AG08396 (cell line): ENCODE results near the gene SLC35B2.

Source experiments
- DNase-seq: peaks from one replicate; pipeline ENCODE4 v3.0.0; 2012; ENCODE audit warnings: low spot score, mixed read lengths

The SLC35B2 gene

DNA sequence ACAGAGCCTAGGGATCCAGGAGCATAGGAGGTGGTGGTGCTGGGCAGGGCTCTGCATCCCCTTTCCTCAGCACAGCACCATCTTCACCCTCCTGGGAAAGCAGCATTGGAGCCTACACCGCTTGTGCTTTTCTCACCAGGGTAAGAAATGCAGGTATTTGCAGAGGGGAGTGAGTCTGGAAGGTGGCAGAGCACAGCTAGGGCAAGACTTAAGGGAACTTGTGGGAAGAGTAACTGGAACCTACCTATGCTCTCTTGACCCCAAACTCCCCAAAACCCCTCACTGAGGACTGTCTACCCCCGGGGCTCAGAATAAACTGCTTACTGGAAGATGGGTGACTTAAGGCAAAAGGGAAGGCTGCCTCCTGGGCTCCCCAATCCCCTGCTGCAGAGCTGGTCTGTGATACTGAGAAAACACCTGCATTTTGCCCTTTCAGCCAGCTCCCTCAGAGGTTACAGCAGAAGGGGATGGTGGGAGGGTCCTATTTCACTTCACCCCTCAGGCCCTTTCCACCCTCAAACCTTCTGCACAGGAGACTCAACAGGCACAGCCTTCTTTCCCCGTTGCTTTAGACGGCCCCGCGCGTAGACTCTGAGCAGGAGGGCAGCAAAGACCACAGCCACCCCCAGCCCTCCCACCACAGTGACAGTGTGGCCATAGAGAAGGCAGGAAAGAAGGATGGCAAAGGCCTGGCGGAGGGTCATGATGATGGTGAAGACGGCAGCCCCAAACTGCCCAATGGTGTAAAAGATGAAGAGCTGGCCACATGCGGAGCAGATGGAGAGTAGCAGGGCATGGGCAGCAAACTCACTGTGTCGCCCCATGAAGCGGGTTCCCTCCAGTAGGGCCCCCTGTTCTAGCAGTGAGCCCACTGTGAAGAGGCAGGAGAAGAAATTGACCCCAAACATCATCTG is 2.9 kb downstream of the SLC35B2 start:
- DNase-seq, result no peak

DNA sequence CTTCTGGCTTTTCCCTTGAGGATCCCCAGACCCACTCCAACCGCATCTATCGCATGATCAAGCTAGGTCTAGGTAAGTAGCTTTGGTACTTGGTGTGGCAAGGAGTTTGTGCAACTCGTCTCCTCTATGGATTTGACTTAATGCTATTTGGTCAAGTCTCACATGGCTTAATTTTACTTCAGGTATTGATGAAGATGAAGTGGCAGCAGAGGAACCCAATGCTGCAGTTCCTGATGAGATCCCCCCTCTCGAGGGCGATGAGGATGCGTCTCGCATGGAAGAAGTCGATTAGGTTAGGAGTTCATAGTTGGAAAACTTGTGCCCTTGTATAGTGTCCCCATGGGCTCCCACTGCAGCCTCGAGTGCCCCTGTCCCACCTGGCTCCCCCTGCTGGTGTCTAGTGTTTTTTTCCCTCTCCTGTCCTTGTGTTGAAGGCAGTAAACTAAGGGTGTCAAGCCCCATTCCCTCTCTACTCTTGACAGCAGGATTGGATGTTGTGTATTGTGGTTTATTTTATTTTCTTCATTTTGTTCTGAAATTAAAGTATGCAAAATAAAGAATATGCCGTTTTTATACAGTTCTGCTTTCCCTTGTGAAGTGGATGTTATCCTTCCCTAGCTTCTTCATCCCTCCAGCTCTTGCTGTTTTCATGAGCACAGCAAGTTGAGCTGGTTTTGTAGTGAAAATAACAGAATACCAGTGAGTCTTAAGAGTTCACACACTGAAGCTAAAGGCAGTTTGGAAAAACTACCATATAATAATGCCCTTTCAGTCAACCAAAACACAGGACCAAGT is 3.8 kb downstream of the SLC35B2 start:
- DNase-seq, result no peak

DNA sequence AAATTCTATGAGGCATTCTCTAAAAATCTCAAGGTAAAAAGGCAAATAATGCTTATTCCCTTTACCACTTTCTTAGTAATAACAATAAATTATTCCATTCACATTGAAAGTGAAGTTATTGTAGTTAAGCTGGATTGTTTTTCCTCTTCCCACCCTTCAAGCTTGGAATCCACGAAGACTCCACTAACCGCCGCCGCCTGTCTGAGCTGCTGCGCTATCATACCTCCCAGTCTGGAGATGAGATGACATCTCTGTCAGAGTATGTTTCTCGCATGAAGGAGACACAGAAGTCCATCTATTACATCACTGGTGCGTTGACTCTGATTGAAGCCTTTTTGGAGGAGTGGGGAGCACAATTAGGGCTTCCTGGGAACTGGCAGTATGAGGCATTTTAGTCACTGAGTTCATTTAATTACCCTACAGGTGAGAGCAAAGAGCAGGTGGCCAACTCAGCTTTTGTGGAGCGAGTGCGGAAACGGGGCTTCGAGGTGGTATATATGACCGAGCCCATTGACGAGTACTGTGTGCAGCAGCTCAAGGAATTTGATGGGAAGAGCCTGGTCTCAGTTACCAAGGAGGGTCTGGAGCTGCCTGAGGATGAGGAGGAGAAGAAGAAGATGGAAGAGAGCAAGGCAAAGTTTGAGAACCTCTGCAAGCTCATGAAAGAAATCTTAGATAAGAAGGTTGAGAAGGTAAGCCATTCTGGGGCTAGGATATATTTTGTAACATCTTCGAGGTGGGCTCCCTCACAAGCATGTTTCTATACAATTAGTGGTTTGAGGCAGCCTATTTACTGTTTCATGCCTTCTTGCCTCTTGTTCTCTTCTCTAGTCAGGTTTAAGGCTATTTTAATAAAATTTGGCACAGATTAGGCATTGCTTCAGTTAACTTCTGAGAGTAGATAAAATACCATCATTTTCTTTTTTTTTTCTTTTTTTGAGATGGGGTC is 5.5 kb downstream of the SLC35B2 start:
- DNase-seq, result no peak

DNA sequence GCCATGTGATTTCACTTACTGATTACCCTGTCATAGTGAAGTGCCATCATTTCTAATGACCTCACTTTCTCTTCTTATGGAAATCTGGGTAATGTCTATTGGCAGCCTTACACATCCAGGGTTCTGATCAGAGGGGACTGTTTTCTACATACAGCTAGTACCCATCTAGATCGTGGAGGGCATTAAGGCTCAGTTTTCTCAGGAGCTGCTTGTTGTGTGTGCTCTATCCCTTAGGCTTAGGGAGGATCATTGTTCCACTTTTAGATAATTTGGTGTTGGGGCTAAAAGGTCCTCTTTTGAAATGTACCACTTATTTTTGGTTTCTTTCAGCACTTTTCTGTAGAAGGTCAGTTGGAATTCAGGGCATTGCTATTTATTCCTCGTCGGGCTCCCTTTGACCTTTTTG is 6.6 kb downstream of the SLC35B2 start:
- no peak for DNase-seq

DNA sequence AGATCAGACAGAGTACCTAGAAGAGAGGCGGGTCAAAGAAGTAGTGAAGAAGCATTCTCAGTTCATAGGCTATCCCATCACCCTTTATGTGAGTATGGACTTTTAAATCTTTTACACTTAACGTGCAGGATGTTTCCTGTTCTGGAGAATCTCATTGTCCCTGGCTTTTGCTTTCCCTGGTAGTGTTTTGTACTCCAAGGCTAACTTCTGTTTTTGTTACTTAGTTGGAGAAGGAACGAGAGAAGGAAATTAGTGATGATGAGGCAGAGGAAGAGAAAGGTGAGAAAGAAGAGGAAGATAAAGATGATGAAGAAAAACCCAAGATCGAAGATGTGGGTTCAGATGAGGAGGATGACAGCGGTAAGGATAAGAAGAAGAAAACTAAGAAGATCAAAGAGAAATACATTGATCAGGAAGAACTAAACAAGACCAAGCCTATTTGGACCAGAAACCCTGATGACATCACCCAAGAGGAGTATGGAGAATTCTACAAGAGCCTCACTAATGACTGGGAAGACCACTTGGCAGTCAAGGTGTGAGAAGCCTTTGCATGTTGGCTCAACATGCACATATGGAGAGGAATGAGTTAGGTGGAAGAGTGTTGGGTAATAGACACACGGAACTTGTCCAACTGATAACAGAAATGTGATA is 7.1 kb downstream of the SLC35B2 start:
- DNase-seq, result no peak

DNA sequence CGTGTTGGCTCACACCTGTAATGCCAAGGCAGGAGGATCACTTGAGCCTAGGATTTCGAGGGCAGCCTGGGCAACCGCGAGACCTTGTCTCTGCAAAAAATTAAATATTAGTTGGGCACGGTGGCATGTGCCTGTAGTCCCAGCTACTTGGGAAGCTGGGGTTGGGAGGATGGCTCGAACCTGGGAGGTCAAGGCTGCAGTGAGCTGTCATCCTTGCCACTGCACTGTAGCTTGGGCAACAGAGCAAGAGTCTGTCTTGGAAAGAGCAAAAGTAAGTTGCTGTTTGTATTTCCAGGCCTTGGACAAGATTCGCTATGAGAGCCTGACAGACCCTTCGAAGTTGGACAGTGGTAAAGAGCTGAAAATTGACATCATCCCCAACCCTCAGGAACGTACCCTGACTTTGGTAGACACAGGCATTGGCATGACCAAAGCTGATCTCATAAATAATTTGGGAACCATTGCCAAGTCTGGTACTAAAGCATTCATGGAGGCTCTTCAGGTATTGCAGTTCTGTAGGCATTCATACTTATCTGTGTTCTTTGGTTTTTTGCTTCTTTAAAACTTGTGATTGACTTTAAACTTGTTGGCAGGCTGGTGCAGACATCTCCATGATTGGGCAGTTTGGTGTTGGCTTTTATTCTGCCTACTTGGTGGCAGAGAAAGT is 8.1 kb downstream of the SLC35B2 start:
- no peak for DNase-seq

DNA sequence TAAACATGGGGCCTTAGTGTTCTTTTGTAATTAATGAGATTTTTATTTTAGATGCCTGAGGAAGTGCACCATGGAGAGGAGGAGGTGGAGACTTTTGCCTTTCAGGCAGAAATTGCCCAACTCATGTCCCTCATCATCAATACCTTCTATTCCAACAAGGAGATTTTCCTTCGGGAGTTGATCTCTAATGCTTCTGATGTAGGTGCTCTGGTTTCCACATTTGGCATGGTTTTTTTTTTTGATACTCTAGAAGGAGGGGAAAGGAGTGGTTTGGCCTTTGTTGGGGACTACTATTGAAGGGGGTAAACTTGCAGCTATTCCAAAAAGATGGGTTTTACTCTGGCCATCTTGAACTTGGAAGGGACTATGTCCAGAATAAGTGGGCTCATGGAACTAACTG is 8.7 kb downstream of the SLC35B2 start:
- DNase-seq, result no peak

DNA sequence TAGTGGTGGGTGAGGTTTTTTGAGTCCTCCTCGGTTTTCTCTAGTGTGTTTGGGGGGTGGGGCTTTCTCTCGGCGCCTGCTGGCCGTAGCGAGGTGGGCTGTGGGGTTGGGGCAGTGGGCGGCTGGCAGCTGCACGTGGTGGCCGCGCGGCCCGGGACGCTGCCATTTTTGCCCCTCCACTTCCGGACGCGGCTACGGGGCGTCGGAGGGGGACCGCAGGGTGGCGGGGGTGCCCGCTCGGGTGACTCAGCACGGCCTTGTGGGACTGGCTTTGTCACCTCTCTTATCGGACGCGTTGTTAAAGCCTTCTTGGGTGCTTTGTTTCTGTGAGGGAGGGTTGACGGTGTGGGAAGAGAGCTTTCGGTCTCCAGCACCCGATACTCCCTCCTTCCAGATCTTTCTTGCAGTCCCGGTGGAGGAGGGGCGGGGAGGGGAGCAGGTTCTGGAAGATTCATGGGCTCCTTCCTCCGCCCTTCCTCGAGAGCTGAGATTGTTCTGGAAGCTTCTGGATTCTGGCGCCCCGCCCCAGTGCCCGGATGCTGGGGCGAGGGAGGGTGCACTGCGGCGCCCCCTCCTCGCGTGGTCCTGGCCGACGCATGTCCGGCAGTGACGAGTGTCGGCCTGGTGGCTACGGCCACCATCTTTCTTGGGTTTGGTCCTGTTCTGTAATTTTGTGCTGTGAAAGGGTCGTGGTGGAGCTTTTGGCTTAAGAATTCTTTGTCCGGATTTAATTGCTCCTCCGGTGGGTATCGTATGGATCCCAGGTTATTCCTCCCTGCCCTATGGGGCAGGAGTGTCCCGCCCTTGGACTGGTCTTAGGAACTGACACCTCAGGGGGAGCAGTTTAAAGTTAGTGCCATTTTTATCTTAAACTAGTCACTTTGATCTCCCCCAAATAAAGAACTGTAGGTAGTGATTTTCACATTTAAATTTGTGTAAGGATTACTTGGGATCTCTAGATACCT is 9.7 kb downstream of the SLC35B2 start:
- DNase-seq, result peak; percentile 56

DNA sequence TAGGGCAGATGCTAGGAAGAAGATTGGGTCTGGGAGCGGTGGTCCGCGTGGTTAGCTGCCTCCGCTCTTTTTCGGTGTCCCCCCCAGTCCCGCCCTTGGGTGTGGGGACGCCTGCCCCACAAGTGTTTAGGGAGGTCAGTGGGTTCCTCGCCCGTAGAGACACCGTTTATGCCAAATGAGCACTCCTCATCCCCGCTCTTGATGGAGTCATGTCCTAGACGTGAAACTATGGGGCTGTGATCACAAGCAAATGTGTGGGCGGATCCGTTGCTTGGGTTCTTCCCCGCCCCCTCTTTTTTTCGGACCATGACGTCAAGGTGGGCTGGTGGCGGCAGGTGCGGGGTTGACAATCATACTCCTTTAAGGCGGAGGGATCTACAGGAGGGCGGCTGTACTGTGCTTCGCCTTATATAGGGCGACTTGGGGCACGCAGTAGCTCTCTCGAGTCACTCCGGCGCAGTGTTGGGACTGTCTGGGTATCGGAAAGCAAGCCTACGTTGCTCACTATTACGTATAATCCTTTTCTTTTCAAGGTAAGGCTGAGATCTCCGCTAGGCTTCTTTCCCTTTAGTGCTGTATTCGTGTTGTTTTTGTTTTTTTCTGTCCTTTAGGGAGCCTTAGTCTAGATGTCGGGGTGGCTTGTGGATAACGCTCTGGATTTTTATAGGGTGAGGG is 10.5 kb downstream of the SLC35B2 start, which contains the start of gene HSP90AB1:
HSP90AB1 (plus strand) TSS at position 439 of the 675 bp plus-strand sequence. CDS start 1,529 bp downstream, outside the sequence.
- DNase-seq, result peak; percentile 96

DNA sequence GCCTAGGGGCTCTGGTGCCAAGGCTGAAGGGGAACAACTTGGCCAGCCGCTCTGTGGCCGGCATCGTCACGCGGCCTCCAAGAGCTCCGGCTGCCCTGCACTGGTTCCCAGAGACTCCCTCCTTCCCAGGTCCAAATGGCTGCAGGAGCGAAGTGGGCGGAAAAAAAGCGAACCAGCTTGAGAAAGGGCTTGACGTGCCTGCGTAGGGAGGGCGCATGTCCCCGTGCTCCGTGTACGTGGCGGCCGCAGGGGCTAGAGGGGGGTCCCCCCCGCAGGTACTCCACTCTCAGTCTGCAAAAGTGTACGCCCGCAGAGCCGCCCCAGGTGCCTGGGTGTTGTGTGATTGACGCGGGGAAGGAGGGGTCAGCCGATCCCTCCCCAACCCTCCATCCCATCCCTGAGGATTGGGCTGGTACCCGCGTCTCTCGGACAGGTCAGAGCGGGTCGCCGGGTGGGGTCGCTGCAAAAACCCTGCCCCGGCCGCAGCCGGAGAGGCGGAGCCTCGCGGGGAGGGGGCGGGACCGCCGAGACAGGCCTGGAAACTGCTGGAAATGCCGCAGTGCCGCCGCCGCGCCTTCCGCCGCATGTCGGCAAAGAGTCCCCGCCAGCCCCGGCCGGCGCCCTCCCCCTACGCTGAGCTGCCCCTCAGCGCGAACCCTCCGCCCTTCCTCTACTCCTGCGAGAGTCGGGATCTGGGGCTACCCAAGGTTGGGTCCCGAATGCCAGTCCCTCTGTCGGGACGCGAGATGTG is 11.2 kb downstream of the SLC35B2 start:
- DNase-seq, result peak; percentile 86

DNA sequence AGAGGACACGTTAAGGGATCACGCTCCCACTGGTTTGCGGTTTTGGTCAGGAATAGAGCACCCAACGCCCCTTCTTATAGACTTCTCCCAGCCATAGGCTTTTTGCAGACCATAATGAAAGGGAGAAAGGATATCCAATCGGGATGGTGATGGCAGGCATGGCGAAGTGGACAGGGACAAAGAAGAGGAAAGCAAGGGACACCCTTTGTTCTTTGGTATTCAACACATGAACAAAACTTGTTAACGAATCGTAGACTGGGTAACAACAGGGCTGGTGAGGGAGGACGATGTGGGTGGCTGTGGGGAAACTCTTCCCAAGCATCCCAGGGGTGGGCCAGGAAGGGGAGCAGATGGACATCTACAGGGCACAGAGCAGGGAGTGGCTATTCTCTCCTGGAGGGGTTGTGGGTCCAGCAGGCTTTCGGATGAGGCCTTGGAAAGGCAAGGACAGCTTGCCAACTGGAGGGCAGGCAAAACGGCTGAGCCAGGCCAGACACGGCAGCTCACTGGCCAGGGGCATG is 11.9 kb downstream of the SLC35B2 start:
- DNase-seq, result no peak

DNA sequence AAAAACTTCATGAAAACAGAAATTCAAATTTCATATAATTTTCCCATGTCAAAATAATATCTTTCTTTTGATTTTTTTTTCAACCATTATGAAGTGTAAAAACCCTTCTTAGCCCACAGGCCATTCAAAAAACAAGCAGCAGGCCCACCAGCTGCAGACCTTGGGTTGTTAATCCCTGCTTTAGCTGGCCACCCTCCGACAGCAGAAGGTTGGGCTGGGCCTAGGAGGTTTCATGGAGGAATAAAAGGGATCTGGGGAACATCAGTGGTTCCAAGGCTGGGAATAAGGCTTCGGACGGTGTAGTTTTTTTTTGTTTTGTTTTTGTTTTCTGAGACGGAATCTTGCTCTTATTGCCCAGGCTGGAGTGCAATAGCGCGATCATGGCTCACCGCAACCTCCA is 14.0 kb downstream of the SLC35B2 start:
- no peak for DNase-seq

DNA sequence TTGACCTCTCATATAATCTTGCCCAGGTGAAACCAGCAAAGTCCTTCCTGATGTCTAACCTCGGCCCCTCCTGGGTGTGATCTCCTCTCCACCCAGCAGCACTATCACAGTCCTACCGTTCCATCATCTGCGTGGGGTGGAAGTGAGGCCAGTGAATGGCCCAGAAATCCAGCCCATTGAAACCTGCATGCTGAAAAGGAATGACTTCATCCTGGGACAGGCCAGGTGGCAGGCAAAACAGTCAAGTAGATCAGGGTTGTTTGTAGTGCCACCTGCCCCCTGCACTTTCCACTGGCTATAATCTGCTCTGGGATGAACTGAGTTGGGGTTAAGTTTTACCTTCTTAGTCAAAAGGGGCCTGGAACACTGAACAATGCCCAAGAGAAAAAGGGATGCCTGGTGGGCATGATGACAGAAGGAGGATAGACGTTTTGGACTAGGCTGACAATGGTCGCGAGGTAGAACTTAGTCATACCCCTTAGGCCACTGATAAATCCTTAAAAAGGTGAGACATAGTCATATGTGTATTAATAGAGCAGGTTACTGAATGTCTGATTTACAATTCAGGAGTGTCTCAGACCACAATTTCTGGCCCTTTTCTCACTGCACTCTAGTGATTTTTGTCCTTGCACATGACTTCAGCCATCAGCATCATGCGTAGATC is 18.5 kb downstream of the SLC35B2 start:
- DNase-seq, result no peak

DNA sequence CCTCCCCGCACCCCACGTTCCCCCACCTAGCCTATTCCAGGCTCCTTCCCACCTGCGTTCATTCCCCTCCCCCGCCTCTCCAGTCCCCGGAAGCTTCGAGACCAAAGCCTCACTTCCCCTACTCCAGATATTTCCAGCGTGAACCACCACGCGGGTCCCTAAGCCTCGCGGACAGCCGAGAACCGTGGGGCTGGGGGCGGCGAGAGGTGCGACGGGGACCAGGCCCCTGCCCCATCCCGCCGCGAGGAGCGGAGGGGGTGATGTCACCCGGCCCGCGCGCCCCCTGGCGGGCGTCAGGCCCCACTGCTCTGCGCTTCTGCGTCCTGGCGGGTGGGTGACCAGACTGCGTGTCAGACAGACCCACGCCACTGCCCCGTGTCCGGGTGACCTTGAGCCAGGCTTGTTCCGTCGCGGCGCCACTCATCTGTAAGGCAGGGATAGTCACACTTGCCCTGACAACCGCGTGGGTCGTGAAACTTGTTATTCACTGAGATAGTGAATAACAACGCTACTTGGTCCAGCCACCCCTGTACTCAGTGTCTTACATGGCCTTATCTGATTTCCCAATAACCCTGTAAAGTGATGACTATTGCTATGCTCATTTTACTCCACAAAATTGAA is 19.4 kb downstream of the SLC35B2 start:
- DNase-seq, result peak; percentile 88

DNA sequence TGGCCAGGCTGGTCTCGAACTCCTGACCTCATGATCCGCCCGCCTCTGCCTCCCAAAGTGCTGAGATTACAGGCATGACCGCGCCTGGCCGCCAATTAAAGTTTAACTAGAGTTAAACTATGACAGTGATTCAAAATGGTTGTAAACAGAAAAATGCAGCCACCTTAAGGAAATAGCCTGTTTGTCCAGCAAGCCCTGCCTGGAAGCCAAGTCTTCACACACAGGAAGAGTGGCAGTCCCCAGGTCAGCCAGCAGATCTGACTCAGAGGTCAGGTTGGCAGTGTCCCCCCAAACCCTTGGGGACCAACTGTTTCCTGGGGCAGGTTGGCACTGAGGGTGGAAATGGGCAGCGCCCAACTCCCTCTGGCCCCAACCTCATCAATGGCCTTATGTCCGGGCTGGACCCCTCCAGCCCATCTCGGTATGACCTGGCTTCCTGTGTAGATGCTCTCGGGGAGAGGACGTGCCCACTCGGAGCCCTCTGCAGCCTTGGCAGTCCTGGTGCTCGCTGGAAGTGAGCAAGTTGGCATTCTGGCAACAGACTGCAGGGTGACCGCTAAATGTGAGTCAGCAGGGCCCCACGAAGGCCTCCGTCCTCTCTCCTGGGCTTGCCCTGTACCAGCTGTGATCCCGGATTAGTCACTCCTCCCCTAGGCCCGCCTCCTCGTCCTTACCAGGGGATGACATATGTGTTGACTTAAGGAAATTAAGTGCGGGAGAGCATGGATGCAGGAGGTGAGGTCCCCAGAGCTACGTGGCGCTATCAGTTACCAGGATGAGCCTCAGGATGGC is 20.1 kb downstream of the SLC35B2 start:
- peak; percentile 96 for DNase-seq

DNA sequence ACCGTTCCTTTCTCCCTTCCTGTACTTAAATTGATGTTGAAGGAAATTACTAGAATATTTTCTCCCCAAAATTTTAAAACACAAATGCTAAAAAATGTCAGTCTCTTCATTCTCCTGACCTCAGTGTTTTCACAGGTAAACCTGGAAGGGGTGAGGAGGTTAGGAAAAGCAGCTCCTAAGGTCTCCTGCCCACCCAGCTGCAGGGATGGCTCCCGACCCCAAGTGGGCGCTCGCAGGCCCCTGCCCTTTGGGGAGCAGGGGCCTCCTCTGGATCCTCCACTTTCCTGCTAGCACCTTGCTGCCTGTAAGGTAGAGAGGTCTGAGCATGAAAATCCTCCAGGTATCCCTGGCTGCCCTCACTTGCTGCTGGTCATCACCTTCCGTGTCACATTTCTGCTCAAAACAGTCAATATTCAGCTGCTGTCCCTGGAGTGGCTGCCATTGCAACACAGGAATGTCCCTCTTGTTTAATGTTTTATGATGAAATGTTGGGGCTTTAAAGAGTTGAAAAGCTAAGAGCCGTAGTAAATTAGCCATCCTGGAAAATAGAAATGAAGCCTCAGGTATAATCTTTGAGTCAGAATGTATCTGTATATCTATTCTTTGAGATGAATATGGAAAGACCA is 21.3 kb downstream of the SLC35B2 start:
- no peak for DNase-seq
